Panc1 (cell line): ENCODE data around the gene FAN1. TPM values are rescaled to one million over a fixed set of nuclear protein-coding genes. Genes with fewer than 3 reads are reported as not detected.

ENCODE experiments used
- ATAC-seq: fragments of 200-7000 bp; cut with Tn5 transposase; 2 replicates; pipeline ENCODE4 v1.9.1; 2020; ENCODE audit warnings: mild to moderate bottlenecking, moderate library complexity
- BruUV-seq: library from RNA; stranded (reverse); fragments of 400-500 nt; replicated peaks from 2 replicates; lab custom pipeline; 2021; lab: Mats Ljungman, UMichigan
- CTCF ChIA-PET: fragments of 300-600 bp; sonication (Branson Sonifier 250); formaldehyde crosslinking; loops from one replicate; lab custom pipeline; 2022; ENCODE audit warnings: antibody characterized with exemption; lab: Charles Lee
- POLR2A ChIA-PET: fragments of 300-600 bp; sonication (Branson Sonifier 250); formaldehyde crosslinking; loops from one replicate; lab custom pipeline; 2022; ENCODE audit warnings: antibody characterized with exemption; lab: Charles Lee
- DNase-seq: peaks from one replicate; pipeline ENCODE4 v3.0.0-alpha.2; 2010; ENCODE audit warnings: low read depth, low spot score
- H3K27ac ChIP-seq: 2 replicates; pipeline ENCODE4 v1.5.1; 2011; ENCODE audit warnings: mild to moderate bottlenecking, low read length, inconsistent platforms
- H3K27me3 ChIP-seq: fragments of 200-500 bp; sonication (Bioruptor generic); 2 replicates; pipeline ENCODE4 v1.6.0; 2014; ENCODE audit warnings: low read length, inconsistent platforms; ENCODE audit not compliant: control insufficient read depth, insufficient read depth
- H3K36me3 ChIP-seq: fragments of 200-500 bp; sonication (Bioruptor generic); 2 replicates; pipeline ENCODE4 v1.5.1; 2014; ENCODE audit warnings: inconsistent platforms, mild to moderate bottlenecking, low read length, moderate library complexity; ENCODE audit not compliant: control insufficient read depth, insufficient read depth
- H3K4me1 ChIP-seq: 2 replicates; pipeline ENCODE4 v1.5.1; 2011; ENCODE audit warnings: inconsistent platforms, mild to moderate bottlenecking, low read length, moderate library complexity; ENCODE audit not compliant: control insufficient read depth, insufficient read depth
- H3K4me3 ChIP-seq, 2 experiments: 2 replicates each; pipeline ENCODE4 v1.5.1; 2011 to 2012; ENCODE audit warnings: low read depth in 2 of 2, low read length in 2 of 2, mild to moderate bottlenecking in 2 of 2, inconsistent platforms in 1 of 2, moderate library complexity in 1 of 2
- H3K9me3 ChIP-seq: fragments of 200-500 bp; sonication (Bioruptor generic); 2 replicates; pipeline ENCODE4 v1.5.1; 2014; ENCODE audit warnings: low read depth, mild to moderate bottlenecking, inconsistent platforms, low read length, moderate library complexity; ENCODE audit not compliant: control insufficient read depth, insufficient read depth
- CTCF ChIP-seq: fragments of 450-650 bp; IDR thresholded peaks from 2 replicates; pipeline ENCODE4 v1.5.1; 2017; ENCODE audit warnings: mild to moderate bottlenecking
- POLR2AphosphoS5 ChIP-seq: IDR thresholded peaks from 2 replicates; pipeline ENCODE4 v1.6.1; 2012; ENCODE audit warnings: mild to moderate bottlenecking, low read depth, low read length, moderate library complexity
- REST ChIP-seq, 2 experiments: IDR thresholded peaks; 2 replicates each; pipeline ENCODE4 v1.6.1; 2011 to 2012; ENCODE audit warnings: low read depth in 2 of 2, control low read depth in 1 of 2, low read length in 1 of 2, mild to moderate bottlenecking in 1 of 2, moderate library complexity in 1 of 2; ENCODE audit not compliant: insufficient read depth in 1 of 2
- SIN3A ChIP-seq: IDR thresholded peaks from 2 replicates; pipeline ENCODE4 v1.6.1; 2012; ENCODE audit warnings: low read depth, mild to moderate bottlenecking, low read length, moderate library complexity, borderline replicate concordance; ENCODE audit not compliant: insufficient read depth
- TCF7L2 ChIP-seq: IDR thresholded peaks from 2 replicates; pipeline ENCODE4 v1.6.1; 2011; ENCODE audit warnings: mild to moderate bottlenecking, low read depth, low read length, inconsistent platforms
- in situ Hi-C: cut with HindIII; loops from 2 replicates; pipeline ENCODE4 v1.10.0; 2016; ENCODE audit warnings: low sequenced_read_pairs, low pct_unique_long_range_greater_than_20kb
- intact Hi-C: fragments of 100-400 bp; cut with micrococcal nuclease; formaldehyde crosslinking; loops from one replicate; pipeline ENCODE4 v1.10.0; 2022; ENCODE audit not compliant: unreplicated experiment
- total RNA-seq: library from RNA; stranded (reverse); gene quantifications from one replicate; pipeline ENCODE4 v1.2.1, GENCODE V29; 2021; ENCODE audit not compliant: unreplicated experiment

FAN1 gene
- total RNA-seq, 1 experiment from 2014 or later = 16.4 TPM

- H3K4me1 ChIP-seq = no peaks in the 10 kb centered on the region
- H3K27me3 ChIP-seq = no peaks in the 10 kb centered on the region
- in situ Hi-C loops = no loop called here
- TF ChIP-seq SIN3A = no peak
- TF ChIP-seq REST (IDR thresholded peaks at IDR 0.05; ENCODE audit: insufficient read depth in 1 of 2, low read depth in 2 of 2, low read length in 1 of 2) = no peak
- no peak for TF ChIP-seq CTCF
- TF ChIP-seq POLR2AphosphoS5 = no peak
- no peak for TF ChIP-seq TCF7L2
- ATAC-seq (no peak), DNase-seq (no peak)
- no peak overlapping the region for H3K27ac ChIP-seq
- H3K36me3 ChIP-seq = no peaks in the 10 kb centered on the region
- POLR2A ChIA-PET = no interaction called here
- no peak overlapping the region for H3K4me3 ChIP-seq
- CTCF ChIA-PET = interaction anchor here (0.8 kb wide), 1 partner anchor 146 kb away, joined by 3 read pairs; no protein-coding TSS in a partner anchor
- no TSS peak for BruUV-seq
- H3K9me3 ChIP-seq = no peaks in the 10 kb centered on the region
- intact Hi-C loops = no loop called here
Measured at GRCh38 chr15:30984118-30984517, 80.4 kb downstream of the FAN1 start.

- ChIA-PET CTCF (interaction anchor here (0.8 kb wide), 1 partner anchor 146 kb away, joined by 3 read pairs; no protein-coding TSS in a partner anchor), POLR2A (interaction anchor here (0.6 kb wide), 1 partner anchor 8 kb away, joined by 5 read pairs; no protein-coding TSS in a partner anchor)
- H3K27ac ChIP-seq = no peak overlapping the region
- ATAC-seq (no peak), DNase-seq (no peak)
- H3K9me3 ChIP-seq = no peaks in the 10 kb centered on the region
- H3K4me1 ChIP-seq = no peaks in the 10 kb centered on the region
- in situ Hi-C loops = no loop called here
- TF ChIP-seq CTCF = no peak
- no peak for TF ChIP-seq TCF7L2
- TF ChIP-seq SIN3A = no peak
- TF ChIP-seq POLR2AphosphoS5 = no peak
- TF ChIP-seq REST (IDR thresholded peaks at IDR 0.05; ENCODE audit: insufficient read depth in 1 of 2, low read depth in 2 of 2, low read length in 1 of 2) = no peak
- no peak overlapping the region for H3K4me3 ChIP-seq
- no peaks in the 10 kb centered on the region for H3K27me3 ChIP-seq
- intact Hi-C loops = no loop called here
- BruUV-seq = no TSS peak
- no peaks in the 10 kb centered on the region for H3K36me3 ChIP-seq
Measured at GRCh38 chr15:30984542-30984941, 80.8 kb downstream of the FAN1 start.
